CD4-positive, alpha-beta T cell treated with Interleukin-15 for 1 hour (primary cell): Measurements from ENCODE around the gene HSPA8.
"Not testable (repeated sequence)": the region's sequence is repeated elsewhere in the genome, so short reads cannot be mapped to it uniquely, and the experiment has no call there.

ENCODE experiments used
- DNase-seq: peaks from one replicate; pipeline ENCODE4 v3.0.0-alpha.2; 2020

HSPA8 gene

DNA sequence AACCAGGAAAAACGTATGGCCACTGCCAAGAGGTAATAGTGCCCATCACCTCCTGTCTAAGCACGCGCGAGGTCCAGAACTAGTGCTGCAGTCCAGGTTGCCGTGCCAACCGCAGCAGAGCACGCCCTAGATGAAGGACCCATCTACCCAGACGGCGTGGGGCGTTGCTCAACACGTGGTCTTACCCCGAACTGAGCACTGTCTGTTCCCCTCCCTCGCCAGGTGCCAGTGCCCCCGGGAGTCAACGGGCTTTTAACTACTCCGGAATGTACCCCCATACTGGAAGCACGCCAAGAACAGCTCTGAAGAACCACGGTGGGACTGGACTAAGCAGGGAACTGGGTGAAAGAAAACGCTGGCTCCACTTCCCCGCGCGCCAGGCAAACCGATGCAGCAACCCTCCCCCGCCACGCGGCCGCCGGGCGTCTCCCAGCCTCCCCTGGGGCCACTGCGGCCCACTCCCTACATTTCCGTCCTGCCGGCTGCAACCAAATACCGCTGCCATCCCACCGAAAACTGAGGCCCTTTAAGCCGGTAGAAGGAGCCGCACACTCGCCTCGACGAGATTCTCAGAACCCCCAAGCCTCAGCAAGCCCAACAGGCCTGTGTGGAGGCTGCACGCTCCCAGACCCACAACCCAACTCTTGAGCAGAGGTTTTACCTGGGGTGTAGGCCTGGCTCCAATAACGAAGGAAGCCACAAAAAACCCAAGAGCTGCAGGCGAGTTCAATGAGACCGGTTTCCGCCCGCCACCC, at the start of gene HSPA8:
HSPA8 (minus strand) TSS at position 734 of the 755 bp plus-strand sequence. CDS start 812 bp downstream, outside the sequence.
- DNase-seq: peak; percentile 78

GRCh38 chr11:123111465-123111864, 49.5 kb upstream of the HSPA8 start:
- DNase-seq: no peak

DNA sequence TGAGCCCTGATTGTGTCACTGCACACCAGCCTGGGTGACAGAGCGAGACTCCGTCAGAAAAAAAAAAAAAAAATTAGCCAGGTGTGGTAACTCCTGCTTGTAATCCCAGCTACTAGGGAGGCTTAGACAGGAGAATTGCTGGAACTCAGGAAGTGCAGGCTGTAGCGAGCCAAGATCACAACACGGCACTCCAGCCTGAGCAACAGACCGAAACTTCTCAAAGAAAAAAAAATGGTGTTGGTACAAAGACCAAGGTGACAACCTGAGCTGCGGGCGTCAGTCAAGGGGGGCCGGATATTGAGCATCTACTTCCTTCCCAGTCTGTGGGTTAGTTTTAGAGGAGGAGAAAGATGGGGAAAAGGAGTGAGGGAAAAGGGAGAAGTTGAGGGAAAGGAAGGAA, 48.5 kb upstream of the HSPA8 start:
- no peak for DNase-seq

GRCh38 chr11:123107945-123108495, 46.1 kb upstream of the HSPA8 start:
- no peak for DNase-seq

- DNase-seq: no peak
Measured at GRCh38 chr11:123104697-123105096, 42.8 kb upstream of the HSPA8 start.

DNA sequence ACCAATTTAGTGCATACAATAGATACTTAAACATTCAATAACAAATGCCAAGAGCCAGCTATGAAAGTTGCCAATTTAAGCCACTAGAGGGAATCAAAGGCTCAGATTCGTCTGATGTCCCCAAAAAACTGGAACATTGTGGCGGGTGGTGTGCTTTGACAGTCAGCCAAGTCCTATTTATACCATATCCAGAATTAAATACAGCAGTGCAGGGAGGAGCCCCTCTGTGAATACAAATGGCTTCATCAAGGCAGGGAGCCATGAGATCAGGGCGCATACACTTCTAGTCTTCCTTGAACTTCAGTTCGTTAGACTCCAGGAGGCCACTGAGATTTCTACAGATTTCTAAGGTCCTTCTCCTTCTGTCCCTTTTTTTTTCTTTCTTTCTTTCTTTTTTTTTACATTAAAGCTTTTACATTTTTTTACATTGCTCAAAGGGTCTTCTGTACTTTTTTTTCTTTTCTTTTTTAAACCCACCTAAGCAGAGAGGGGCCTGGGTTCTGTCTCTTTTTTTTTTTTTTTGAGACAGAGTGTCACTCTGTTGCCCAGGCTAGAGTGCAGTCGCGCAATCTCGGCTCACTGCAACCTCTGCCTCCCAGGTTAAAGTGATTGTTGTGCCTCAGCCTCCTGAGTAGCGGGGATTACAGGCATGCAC, 41.5 kb upstream of the HSPA8 start:
- DNase-seq: peak; percentile 32

DNA sequence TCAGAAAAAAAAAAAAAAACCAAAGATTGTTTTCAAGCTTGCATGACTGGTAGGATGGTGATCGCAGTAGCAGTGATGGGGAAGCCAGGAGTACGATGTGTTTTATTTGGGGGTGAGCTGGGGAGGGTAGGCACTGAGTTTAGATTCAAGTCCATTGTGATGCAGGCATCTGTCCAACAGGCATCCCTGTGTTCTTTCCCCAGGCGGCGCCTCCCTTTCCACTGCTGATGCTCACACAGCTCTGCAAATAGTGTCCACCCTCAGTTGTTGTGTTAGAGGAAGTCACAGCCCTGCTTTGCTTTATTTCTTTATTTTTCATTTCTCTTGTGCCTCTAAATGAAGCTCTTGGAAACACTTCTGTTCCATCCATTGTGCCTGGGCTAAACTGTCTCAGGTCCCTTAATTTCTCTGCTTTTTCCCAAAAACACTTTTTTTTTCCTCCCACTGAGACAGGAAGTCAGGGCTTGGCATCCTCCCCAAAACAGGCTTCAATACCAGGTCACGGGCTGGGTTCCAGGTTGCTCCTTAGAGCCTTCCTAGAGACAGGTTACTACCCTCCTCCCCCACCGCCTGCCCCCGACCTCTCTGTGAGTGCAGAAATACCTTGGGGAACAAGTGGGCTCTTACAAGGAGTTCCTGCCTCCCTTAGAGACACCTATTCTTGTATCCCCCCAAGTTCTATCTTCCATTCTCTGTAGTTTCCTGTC, 38.6 kb upstream of the HSPA8 start:
- DNase-seq: no peak

GRCh38 chr11:123098990-123099389, 37.1 kb upstream of the HSPA8 start:
- DNase-seq: no peak

DNA sequence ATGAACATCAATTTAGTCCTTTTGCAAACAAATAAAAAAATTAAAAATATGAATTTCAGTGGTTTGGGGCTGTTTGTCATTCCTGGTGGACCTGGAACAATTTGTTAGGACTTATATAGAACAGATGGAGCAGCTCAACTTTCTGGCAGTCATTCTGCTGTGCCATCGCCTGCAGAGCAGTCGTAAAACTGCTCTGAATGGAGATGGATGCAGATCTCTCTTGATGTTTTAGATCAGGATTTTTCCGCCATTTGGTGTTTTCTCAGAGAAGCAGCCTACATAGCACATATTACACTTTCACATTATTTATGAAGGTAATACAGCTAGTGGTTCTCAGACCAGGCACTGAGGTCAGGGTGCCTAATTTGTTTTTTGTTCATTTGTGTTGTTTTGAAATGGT, 31.8 kb upstream of the HSPA8 start:
- DNase-seq: no peak

DNA sequence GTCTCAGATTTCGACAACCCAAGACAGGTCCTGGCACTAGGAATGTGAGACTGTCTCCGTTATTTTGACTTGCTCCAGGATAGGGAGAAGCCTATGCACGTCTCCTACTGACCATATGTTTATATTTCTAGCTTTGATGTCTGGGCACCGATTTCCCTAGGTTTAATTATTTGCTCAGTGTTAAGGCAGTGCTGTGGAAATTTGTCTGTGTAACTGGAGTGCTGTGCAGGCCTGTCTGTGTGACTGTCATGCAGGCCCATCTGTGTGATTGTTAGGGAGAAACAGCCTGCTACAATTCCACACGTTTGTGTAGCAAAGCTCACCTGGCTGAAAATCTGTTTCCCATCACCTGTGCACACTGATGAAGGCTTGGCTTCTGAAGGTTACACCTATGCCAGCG, 29.6 kb upstream of the HSPA8 start:
- DNase-seq: no peak

- not testable (repeated sequence) for DNase-seq
Measured at GRCh38 chr11:123090168-123090567, 28.2 kb upstream of the HSPA8 start.

- DNase-seq: not testable (repeated sequence)
Measured at GRCh38 chr11:123088896-123089295, 27.0 kb upstream of the HSPA8 start.

- DNase-seq: peak; percentile 37
Measured at GRCh38 chr11:123087657-123088056, 25.7 kb upstream of the HSPA8 start.

GRCh38 chr11:123086305-123086704, 24.4 kb upstream of the HSPA8 start:
- no peak for DNase-seq

DNA sequence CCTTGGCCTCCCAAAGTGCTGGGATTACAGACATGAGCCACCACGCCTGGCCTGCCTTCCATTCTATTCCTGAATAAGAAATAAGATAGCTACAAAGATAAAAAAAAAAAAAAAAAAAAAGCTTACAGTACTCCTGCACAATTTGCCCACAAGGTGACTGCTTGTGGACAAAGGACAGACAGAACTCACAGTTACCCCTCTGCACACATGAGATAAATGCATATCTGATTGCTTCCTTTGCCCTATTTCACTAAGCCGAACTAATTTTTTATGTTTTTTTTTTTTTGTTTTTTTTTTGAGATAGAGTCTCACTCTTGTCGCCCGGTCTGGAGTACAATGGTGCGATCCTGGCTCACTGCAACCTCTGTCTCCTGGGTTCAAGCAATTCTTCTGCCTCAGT, 23.6 kb upstream of the HSPA8 start:
- DNase-seq: no peak

DNA sequence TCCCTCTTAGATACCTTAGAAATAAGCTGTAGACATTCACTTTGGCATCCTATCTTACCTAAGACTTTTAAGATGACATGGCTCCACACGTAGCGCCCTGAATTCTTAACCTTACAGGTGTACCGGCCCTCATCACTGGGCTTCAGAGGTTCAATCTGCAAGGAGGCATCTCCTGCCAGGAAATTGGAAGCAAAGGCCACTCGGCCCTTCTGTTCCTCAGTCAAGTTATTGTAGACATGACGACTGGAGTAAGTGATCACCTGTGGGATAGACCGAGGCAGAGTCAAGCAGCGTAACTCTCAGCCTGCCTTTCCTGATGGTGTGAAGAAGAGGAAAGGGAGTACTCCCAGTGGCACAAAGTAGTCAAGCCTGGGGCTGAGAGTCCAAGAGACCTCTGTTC, 22.5 kb upstream of the HSPA8 start:
- DNase-seq: no peak

DNA sequence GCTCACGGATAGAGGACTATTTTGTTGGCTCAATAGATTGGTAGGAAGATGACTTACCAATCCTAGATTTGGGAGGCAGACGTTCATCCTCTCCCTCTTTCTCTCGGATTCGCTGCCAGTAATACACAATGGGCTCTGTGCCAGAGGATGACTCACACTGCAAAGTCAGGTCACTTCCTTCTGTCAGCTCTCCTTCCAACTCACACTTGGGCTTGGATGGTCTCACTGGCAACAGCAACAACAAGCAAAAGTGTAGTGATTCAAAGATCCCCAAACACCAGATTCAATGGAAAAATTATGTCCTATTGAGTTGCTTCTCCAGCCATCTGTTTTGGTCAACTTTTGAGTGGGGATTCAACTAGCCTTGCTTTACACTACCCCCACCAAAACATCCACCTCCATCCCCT, 21.7 kb upstream of the HSPA8 start:
- peak; percentile 80 for DNase-seq

GRCh38 chr11:123082977-123083376, 21.0 kb upstream of the HSPA8 start:
- no peak for DNase-seq

GRCh38 chr11:123080015-123080414, 18.1 kb upstream of the HSPA8 start:
- no peak for DNase-seq

GRCh38 chr11:123076484-123076883, 14.5 kb upstream of the HSPA8 start:
- DNase-seq: no peak

DNA sequence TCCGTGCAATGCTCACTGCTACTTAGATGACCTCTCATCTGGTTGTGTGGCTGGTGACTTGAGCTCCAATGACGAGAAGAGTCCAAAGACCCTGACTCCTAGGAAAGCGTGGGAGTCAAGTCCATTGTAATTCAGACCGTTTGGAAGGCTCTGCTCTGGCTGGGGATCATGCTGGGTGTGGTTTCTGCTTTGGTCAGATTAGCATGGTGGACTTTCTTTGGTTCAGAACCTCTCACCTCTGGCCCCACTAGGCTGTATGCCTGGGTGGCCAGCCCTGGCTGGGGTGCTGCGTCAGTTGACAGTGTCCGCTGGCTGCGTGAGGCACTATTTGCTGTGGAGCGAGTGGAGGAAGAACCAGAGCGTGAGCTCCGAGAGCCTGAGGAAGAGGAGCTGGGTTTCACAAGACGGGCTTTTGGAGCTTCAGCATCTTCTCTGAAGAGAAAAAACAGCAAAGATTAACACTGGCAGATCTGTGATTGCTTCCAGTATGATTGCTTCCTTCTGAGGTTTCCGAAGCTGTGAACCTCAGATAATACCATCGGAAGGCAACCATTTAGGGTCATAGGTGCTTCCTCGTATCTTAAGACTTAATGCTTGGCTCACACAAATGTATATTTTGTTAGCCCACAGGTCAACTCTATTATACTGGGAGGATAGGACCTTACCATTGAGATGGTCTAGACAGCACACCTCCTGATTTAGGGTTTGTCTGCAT, 11.6 kb upstream of the HSPA8 start:
- DNase-seq: no peak

- DNase-seq: no peak
Measured at GRCh38 chr11:123072762-123073161, 10.8 kb upstream of the HSPA8 start.

- no peak for DNase-seq
Measured at GRCh38 chr11:123072332-123072761, 10.4 kb upstream of the HSPA8 start.
